PC-3 (cell line): Measurements from ENCODE around the gene EML3. TPM values are rescaled to one million over a fixed set of nuclear protein-coding genes. Genes with fewer than 3 reads are reported as not detected.

Experiments used
- ATAC-seq: fragments of 200-7000 bp; cut with Tn5 transposase; 2 replicates; pipeline ENCODE4 v1.9.1; 2020; ENCODE audit warnings: mild to moderate bottlenecking, moderate library complexity
- BruUV-seq: library from RNA; stranded (reverse); fragments of 400-500 nt; replicated peaks from 2 replicates; lab custom pipeline; 2021; lab: Mats Ljungman, UMichigan
- CTCF ChIA-PET: fragments of 300-600 bp; sonication (Branson Sonifier 250); formaldehyde crosslinking; loops from one replicate; lab custom pipeline; 2022; ENCODE audit warnings: antibody characterized with exemption; lab: Charles Lee
- POLR2A ChIA-PET: fragments of 300-600 bp; sonication (Branson Sonifier 250); formaldehyde crosslinking; loops from one replicate; lab custom pipeline; 2022; ENCODE audit warnings: antibody characterized with exemption; ENCODE audit not compliant: unreplicated experiment; lab: Charles Lee
- DNase-seq: peaks from one replicate; pipeline ENCODE4 v3.0.0-alpha.2; 2015
- H2AFZ ChIP-seq: fragments of 300-600 bp; sonication (generic); 2 replicates; pipeline ENCODE4 v1.6.0; 2016; ENCODE audit warnings: antibody characterized with exemption, low read length
- H3F3A ChIP-seq: fragments of 300-600 bp; sonication (generic); one replicate; pipeline ENCODE4 v1.6.0; 2017; ENCODE audit warnings: antibody characterized with exemption, low read length, control low read depth, mild to moderate bottlenecking; ENCODE audit not compliant: unreplicated experiment
- H3K27ac ChIP-seq: fragments of 300-600 bp; sonication (generic); 2 replicates; pipeline ENCODE4 v1.5.1; 2016; ENCODE audit warnings: mild to moderate bottlenecking, low read length
- H3K27me3 ChIP-seq: fragments of 300-600 bp; sonication (generic); 2 replicates; pipeline ENCODE4 v1.6.1; 2016; ENCODE audit warnings: low read length, mixed read lengths
- H3K36me3 ChIP-seq: fragments of 300-600 bp; sonication (generic); 2 replicates; pipeline ENCODE4 v1.6.1; 2016; ENCODE audit warnings: low read depth, mixed run types, low read length, mixed read lengths
- H3K4me1 ChIP-seq: fragments of 300-600 bp; sonication (generic); 2 replicates; pipeline ENCODE4 v1.5.1; 2016; ENCODE audit warnings: low read length; ENCODE audit not compliant: insufficient read depth
- H3K4me2 ChIP-seq: fragments of 300-600 bp; sonication (generic); 2 replicates; pipeline ENCODE4 v1.6.0; 2016; ENCODE audit warnings: low read length
- H3K4me3 ChIP-seq: fragments of 300-600 bp; sonication (generic); 2 replicates; pipeline ENCODE4 v1.5.1; 2016; ENCODE audit warnings: mild to moderate bottlenecking, low read length, mixed read lengths
- H3K79me2 ChIP-seq: fragments of 300-600 bp; sonication (generic); 2 replicates; pipeline ENCODE4 v1.6.1; 2017; ENCODE audit warnings: low read length, mixed read lengths
- H3K9ac ChIP-seq: fragments of 300-600 bp; sonication (generic); 2 replicates; pipeline ENCODE4 v1.6.0; 2016; ENCODE audit warnings: mild to moderate bottlenecking, low read length
- H3K9me2 ChIP-seq: fragments of 300-600 bp; sonication (generic); replicated peaks from 2 replicates; pipeline ENCODE4 v1.6.1; 2016; ENCODE audit warnings: mixed run types, low read length, mixed read lengths
- H3K9me3 ChIP-seq: fragments of 300-600 bp; sonication (generic); 2 replicates; pipeline ENCODE4 v1.6.1; 2016; ENCODE audit warnings: low read length, mixed read lengths
- H4K20me1 ChIP-seq: fragments of 300-600 bp; sonication (generic); 2 replicates; pipeline ENCODE4 v1.6.1; 2016; ENCODE audit warnings: low read length, mixed read lengths
- CTCF ChIP-seq: fragments of 300-600 bp; sonication (generic); conservative IDR thresholded peaks from 2 replicates; pipeline ENCODE4 v1.5.1; 2017; ENCODE audit warnings: antibody characterized with exemption, low read depth, mild to moderate bottlenecking, low read length
- EZH2 ChIP-seq: fragments of 300-600 bp; sonication (generic); IDR thresholded peaks from one replicate; pipeline ENCODE4 v1.6.1; 2017; ENCODE audit warnings: antibody characterized with exemption, mild to moderate bottlenecking, low read length; ENCODE audit not compliant: unreplicated experiment
- EZH2phosphoT487 ChIP-seq: fragments of 300-600 bp; sonication (generic); IDR thresholded peaks from 2 replicates; pipeline ENCODE4 v1.6.1; 2018; ENCODE audit warnings: mild to moderate bottlenecking, antibody characterized with exemption, low read length, borderline replicate concordance
- intact Hi-C: fragments of 100-400 bp; cut with micrococcal nuclease; formaldehyde crosslinking; loops from 2 replicates; pipeline ENCODE4 v1.9.0; 2023
- total RNA-seq: library from RNA; depleted of rRNA; stranded (reverse); fragments of >200 nt; gene quantifications from 2 replicates; pipeline ENCODE4 v1.2.3, GENCODE V29; 2014

The EML3 gene
- total RNA-seq, 1 experiment from 2014 or later, result 32.8 TPM

- H3K9me3 ChIP-seq, result no peaks in the 10 kb centered on the region
- H3K4me1 ChIP-seq, result peaks cover 29% of the 10 kb centered on the region
- no peaks in the 10 kb centered on the region for H3K36me3 ChIP-seq
- BruUV-seq, result TSS peak; percentile 18
- CTCF ChIA-PET, result interaction anchor here (0.5 to 1.3 kb wide), 9 partner anchors 9 to 74 kb away, joined by 3 to 9 read pairs (median 5); partner anchors contain the start of genes B3GAT3, C11orf98 and CSKMT
- H3K27ac ChIP-seq, result 0 out of 2 replicates have a peak overlapping the region, but pooled peaks have one; percentile 7
- no peaks in the 10 kb centered on the region for H3K27me3 ChIP-seq
- no peaks in the 10 kb centered on the region for H3K9me2 ChIP-seq
- H3K79me2 ChIP-seq, result peaks cover 12% of the 10 kb centered on the region; the same call in 1 of the 2 replicates
- H2AFZ ChIP-seq, result peak overlapping the region; percentile 89
- peak overlapping the region; percentile 81 for H3K4me3 ChIP-seq
- intact Hi-C loops, result loop anchor here (1.0 to 5.0 kb wide), 2 partner anchors 21 to 35 kb away; partner anchors contain the start of genes GANAB and TUT1
- peak overlapping the region; percentile 63 for H3K9ac ChIP-seq
- peak; percentile 52 for DNase-seq
- TF ChIP-seq EZH2phosphoT487 (no peak), CTCF (no peak), EZH2 (no peak)
- H4K20me1 ChIP-seq, result no peaks in the 10 kb centered on the region
- peak overlapping the region; percentile 97 for H3K4me2 ChIP-seq
- POLR2A ChIA-PET, result interaction anchor here (0.6 kb wide), 1 partner anchor 20 kb away, joined by 3 read pairs; no protein-coding TSS in a partner anchor
- peaks cover 7% of the 10 kb centered on the region for H3F3A ChIP-seq
- ATAC-seq, result peak; percentile 14
Observed at GRCh38 chr11:62611705-62612365, 740 bp downstream of the EML3 start.

GRCh38 chr11:62610814-62611704, 1.5 kb downstream of the EML3 start:
- peak overlapping the region; percentile 97 for H3K4me2 ChIP-seq
- TF ChIP-seq CTCF (no peak), EZH2 (no peak), EZH2phosphoT487 (no peak)
- no peaks in the 10 kb centered on the region for H3K36me3 ChIP-seq
- H3K9me2 ChIP-seq, result no peaks in the 10 kb centered on the region
- no peak overlapping the region for H3K27ac ChIP-seq
- H3K79me2 ChIP-seq, result peaks cover 12% of the 10 kb centered on the region; the same call in 1 of the 2 replicates
- DNase-seq, result no peak
- intact Hi-C loops, result loop anchor here (1.0 to 5.0 kb wide), 2 partner anchors 20 to 36 kb away; partner anchors contain the start of genes GANAB and TUT1
- no peaks in the 10 kb centered on the region for H3K27me3 ChIP-seq
- ChIA-PET POLR2A (no interaction called here), CTCF (interaction anchor here (0.5 to 1.3 kb wide), 8 partner anchors 10 to 70 kb away, joined by 3 to 9 read pairs (median 6); partner anchors contain the start of genes B3GAT3, C11orf98 and CSKMT)
- no TSS peak for BruUV-seq
- ATAC-seq, result no peak
- H3K9me3 ChIP-seq, result no peaks in the 10 kb centered on the region
- peaks cover 7% of the 10 kb centered on the region for H3F3A ChIP-seq
- peaks cover 29% of the 10 kb centered on the region for H3K4me1 ChIP-seq
- peak overlapping the region; percentile 89 for H2AFZ ChIP-seq
- H4K20me1 ChIP-seq, result no peaks in the 10 kb centered on the region
- H3K9ac ChIP-seq, result peak overlapping the region; percentile 63
- H3K4me3 ChIP-seq, result peak overlapping the region; percentile 81
